Stimulated activated CD4-positive, alpha-beta T cell treated with anti-CD3 and anti-CD28 coated beads, Interleukin-4, amount 100 ng/mL, for 48 hours (primary cell): Measurements from ENCODE around the gene ZNF740.
"Not testable (repeated sequence)": the region's sequence is repeated elsewhere in the genome, so short reads cannot be mapped to it uniquely, and the experiment has no call there.

Experiments used
- DNase-seq, 2 donors: peaks; one replicate each; pipeline ENCODE4 v3.0.0-alpha.2; 2020; ENCODE audit warnings: low read depth in 2 of 2

ZNF740 gene

GRCh38 chr12:53194973-53195372 is 14.5 kb downstream of the ZNF740 start:
- DNase-seq = no peak

- no peak for DNase-seq
Observed at GRCh38 chr12:53195516-53196420, 15.2 kb downstream of the ZNF740 start.

- DNase-seq = no peak
Observed at GRCh38 chr12:53196486-53196885, 16.0 kb downstream of the ZNF740 start.

GRCh38 chr12:53197011-53197640 is 16.6 kb downstream of the ZNF740 start:
- DNase-seq = no peak

- no peak for DNase-seq
Observed at GRCh38 chr12:53198486-53199110, 18.1 kb downstream of the ZNF740 start.

- DNase-seq = no peak
Observed at GRCh38 chr12:53199700-53200099, 19.2 kb downstream of the ZNF740 start.

GRCh38 chr12:53200107-53200457 is 19.6 kb downstream of the ZNF740 start:
- DNase-seq = no peak

- DNase-seq = peak in 1 of 2 donors; percentile 44
Observed at GRCh38 chr12:53200458-53201176, 20.1 kb downstream of the ZNF740 start.

- no peak for DNase-seq
Observed at GRCh38 chr12:53201177-53201541, 20.6 kb downstream of the ZNF740 start.

GRCh38 chr12:53201639-53202038 is 21.1 kb downstream of the ZNF740 start:
- DNase-seq = no peak

- DNase-seq = not testable (repeated sequence)
Observed at GRCh38 chr12:53202316-53202715, 21.8 kb downstream of the ZNF740 start.

- no peak for DNase-seq
Observed at GRCh38 chr12:53204351-53204750, 23.8 kb downstream of the ZNF740 start.

GRCh38 chr12:53205747-53206419 is 25.4 kb downstream of the ZNF740 start:
- DNase-seq = peak; percentile 64 to 72

- DNase-seq = peak in 1 of 2 donors; percentile 57
Observed at GRCh38 chr12:53207042-53207441, 26.5 kb downstream of the ZNF740 start, which contains the start of gene ITGB7. Gene ITGB7 (minus strand): TSS chr12:53207251. CDS start chr12:53200443, 6,808 bp downstream.

- DNase-seq = no peak
Observed at GRCh38 chr12:53208435-53208834, 27.9 kb downstream of the ZNF740 start.

- no peak for DNase-seq
Observed at GRCh38 chr12:53208877-53209463, 28.4 kb downstream of the ZNF740 start.

GRCh38 chr12:53210843-53211242 is 30.3 kb downstream of the ZNF740 start:
- no peak for DNase-seq

- no peak for DNase-seq
Observed at GRCh38 chr12:53211476-53212381, 31.2 kb downstream of the ZNF740 start.

- DNase-seq = no peak
Observed at GRCh38 chr12:53212931-53213330, 32.4 kb downstream of the ZNF740 start.

- peak; percentile 80 to 82 for DNase-seq
Observed at GRCh38 chr12:53213348-53213747, 32.8 kb downstream of the ZNF740 start.
